Sigmoid colon (tissue), 4 donors: ENCODE data around the gene CIZ1.

Source experiments
- POLR2AphosphoS5 ChIP-seq, 4 donors: sonication (generic); formaldehyde crosslinking; IDR thresholded peaks; one replicate each; pipeline ENCODE4 v1.6.1; 2017; ENCODE audit warnings: antibody characterized with exemption in 4 of 4
- TF ChIP-seq, protein P1 (sequence below), 4 experiments: fragments of 450-650 bp in 3 of 4; fragments of 200-600 bp in 1 of 4; IDR thresholded peaks; one replicate each; pipeline ENCODE4 v1.5.1; 2016 to 2019; ENCODE audit warnings: antibody characterized with exemption in 4 of 4, mild to moderate bottlenecking in 3 of 4, moderate library complexity in 2 of 4

DNA sequence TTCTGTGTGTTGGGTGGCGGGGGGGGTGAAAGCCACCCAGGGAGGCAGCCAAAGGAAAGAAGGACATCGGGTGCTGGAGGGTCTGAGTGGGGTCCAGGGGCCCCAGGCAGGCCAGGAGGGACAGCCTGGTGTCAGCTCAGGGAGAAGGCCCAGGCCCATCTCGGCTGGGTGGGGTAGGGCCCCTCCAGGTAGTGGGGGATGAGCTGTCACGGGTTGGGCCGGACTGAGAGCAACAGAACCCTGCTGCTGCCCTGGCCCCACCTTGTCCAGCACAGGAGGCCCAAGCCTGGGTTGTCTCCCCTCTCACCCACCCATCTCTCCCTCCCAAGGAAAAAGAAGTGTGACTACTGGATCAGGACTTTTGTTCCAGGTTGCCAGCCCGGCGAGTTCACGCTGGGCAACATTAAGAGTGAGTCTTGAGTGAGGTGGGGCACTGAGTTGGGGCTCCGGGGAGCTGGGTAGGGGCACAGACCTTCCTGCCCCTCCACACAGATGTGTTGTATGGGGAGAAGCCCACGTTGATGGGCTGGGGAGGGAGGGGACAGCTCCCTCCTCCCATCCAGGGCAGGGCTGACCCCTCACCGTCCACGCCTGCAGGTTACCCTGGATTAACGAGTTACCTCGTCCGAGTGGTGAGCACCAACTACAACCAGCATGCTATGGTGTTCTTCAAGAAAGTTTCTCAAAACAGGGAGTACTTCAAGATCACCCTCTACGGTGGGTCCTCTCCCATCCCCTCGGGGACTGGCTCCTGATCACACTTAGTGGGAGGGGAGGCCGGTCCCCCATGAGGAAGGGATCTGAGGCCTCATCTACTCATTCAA, 39.9 kb downstream of the CIZ1 start:
- TF ChIP-seq, protein P1, sequence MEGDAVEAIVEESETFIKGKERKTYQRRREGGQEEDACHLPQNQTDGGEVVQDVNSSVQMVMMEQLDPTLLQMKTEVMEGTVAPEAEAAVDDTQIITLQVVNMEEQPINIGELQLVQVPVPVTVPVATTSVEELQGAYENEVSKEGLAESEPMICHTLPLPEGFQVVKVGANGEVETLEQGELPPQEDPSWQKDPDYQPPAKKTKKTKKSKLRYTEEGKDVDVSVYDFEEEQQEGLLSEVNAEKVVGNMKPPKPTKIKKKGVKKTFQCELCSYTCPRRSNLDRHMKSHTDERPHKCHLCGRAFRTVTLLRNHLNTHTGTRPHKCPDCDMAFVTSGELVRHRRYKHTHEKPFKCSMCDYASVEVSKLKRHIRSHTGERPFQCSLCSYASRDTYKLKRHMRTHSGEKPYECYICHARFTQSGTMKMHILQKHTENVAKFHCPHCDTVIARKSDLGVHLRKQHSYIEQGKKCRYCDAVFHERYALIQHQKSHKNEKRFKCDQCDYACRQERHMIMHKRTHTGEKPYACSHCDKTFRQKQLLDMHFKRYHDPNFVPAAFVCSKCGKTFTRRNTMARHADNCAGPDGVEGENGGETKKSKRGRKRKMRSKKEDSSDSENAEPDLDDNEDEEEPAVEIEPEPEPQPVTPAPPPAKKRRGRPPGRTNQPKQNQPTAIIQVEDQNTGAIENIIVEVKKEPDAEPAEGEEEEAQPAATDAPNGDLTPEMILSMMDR (IDR thresholded peaks at IDR 0.05), result no peak
- TF ChIP-seq POLR2AphosphoS5 (IDR thresholded peaks at IDR 0.05), result no peak
